HepG2 (cell line): ENCODE measurements around the gene FSCN2. TPM values are rescaled to one million over a fixed set of nuclear protein-coding genes. Genes with fewer than 3 reads are reported as not detected.
A peak's percentile ranks its signal among the peaks of the same experiment; 100 is the strongest.

ENCODE experiments used
- CBX2 ChIP-seq, 2 experiments: fragments of 200-600 bp in 1 of 2; sonication (generic); formaldehyde crosslinking in 1 of 2; IDR thresholded peaks; 2 replicates each; pipeline versions ENCODE4 v1.7.0 to v1.8.1; 2018 to 2022; ENCODE audit warnings: low read depth in 2 of 2, low read length in 1 of 2, mild to moderate bottlenecking in 1 of 2, missing genetic modification reagents in 1 of 2
- EEA1 ChIP-seq: sonication (generic); formaldehyde crosslinking; IDR thresholded peaks from 2 replicates; pipeline ENCODE4 v1.5.1; 2020; ENCODE audit warnings: mild to moderate bottlenecking, missing genetic modification reagents, borderline replicate concordance
- FOXJ3 ChIP-seq: sonication (generic); formaldehyde crosslinking; IDR thresholded peaks from 2 replicates; pipeline ENCODE4 v1.4.0; 2020; ENCODE audit warnings: missing genetic modification reagents, mild to moderate bottlenecking, borderline replicate concordance
- GMEB2 ChIP-seq: IDR thresholded peaks from 2 replicates; pipeline ENCODE4 v1.6.1; 2016; ENCODE audit warnings: missing biosample characterization, missing genetic modification reagents, low read depth
- GPN1 ChIP-seq: sonication (generic); formaldehyde crosslinking; IDR thresholded peaks from 2 replicates; pipeline ENCODE4 v1.5.1; 2020; ENCODE audit warnings: missing genetic modification reagents, borderline replicate concordance
- KDM5A ChIP-seq: fragments of 200-600 bp; sonication (generic); IDR thresholded peaks from 2 replicates; pipeline ENCODE4 v1.7.0; 2018; ENCODE audit warnings: antibody characterized with exemption, mild to moderate bottlenecking, low read length, borderline replicate concordance
- MIXL1 ChIP-seq: IDR thresholded peaks from 2 replicates; pipeline ENCODE4 v1.6.1; 2016
- RAD51 ChIP-seq: fragments of 450-650 bp; IDR thresholded peaks from 2 replicates; pipeline ENCODE4 v1.6.1; 2016; ENCODE audit warnings: borderline replicate concordance
- REXO4 ChIP-seq: sonication (generic); formaldehyde crosslinking; IDR thresholded peaks from 2 replicates; pipeline ENCODE4 v1.8.0; 2022; ENCODE audit warnings: missing genetic modification reagents, mild to moderate bottlenecking, borderline replicate concordance
- ZBTB7A ChIP-seq: sonication (generic); formaldehyde crosslinking; IDR thresholded peaks from 2 replicates; pipeline ENCODE4 v1.8.0; 2022; ENCODE audit warnings: mild to moderate bottlenecking, missing genetic modification reagents
- ZNF138 ChIP-seq: sonication (generic); formaldehyde crosslinking; IDR thresholded peaks from 2 replicates; pipeline ENCODE4 v1.5.0; 2020; ENCODE audit warnings: mild to moderate bottlenecking, low read depth, missing genetic modification reagents
- ZNF205 ChIP-seq: IDR thresholded peaks from 2 replicates; pipeline ENCODE4 v1.6.1; 2018; ENCODE audit warnings: missing biosample characterization, missing genetic modification reagents
- ZNF207 ChIP-seq: fragments of 450-650 bp; IDR thresholded peaks from 2 replicates; pipeline ENCODE4 v1.6.1; 2016; ENCODE audit warnings: antibody characterized with exemption, borderline replicate concordance
- ZNF30 ChIP-seq: sonication (generic); formaldehyde crosslinking; IDR thresholded peaks from 2 replicates; pipeline ENCODE4 v1.5.0; 2020; ENCODE audit warnings: mild to moderate bottlenecking, missing genetic modification reagents
- ZNF530 ChIP-seq: sonication (generic); formaldehyde crosslinking; IDR thresholded peaks from 2 replicates; pipeline ENCODE4 v1.5.0; 2020; ENCODE audit warnings: low read depth, mild to moderate bottlenecking, missing genetic modification reagents
- ZNF670 ChIP-seq: sonication (generic); formaldehyde crosslinking; IDR thresholded peaks from 2 replicates; pipeline ENCODE4 v1.8.0; 2022; ENCODE audit warnings: mild to moderate bottlenecking, missing genetic modification reagents, borderline replicate concordance
- ZNF777 ChIP-seq: sonication (generic); formaldehyde crosslinking; IDR thresholded peaks from 2 replicates; pipeline ENCODE4 v1.4.0; 2020; ENCODE audit warnings: missing genetic modification reagents
- ZSCAN30 ChIP-seq: sonication (generic); formaldehyde crosslinking; IDR thresholded peaks from 2 replicates; pipeline ENCODE4 v1.5.0; 2020; ENCODE audit warnings: mild to moderate bottlenecking, missing genetic modification reagents
- polyA plus RNA-seq, 8 experiments: library from polyadenylated mRNA; depleted of rRNA in 3 of 8; stranded (reverse) in 7 of 8; unstranded in 1 of 8; fragments of >200 nt; fragmentation: Illumina TruSeq in 4 of 8; extraction: Trizol in 4 of 8; gene quantifications; 2 replicates each; pipeline versions ENCODE4 v1.2.1 to v1.2.3, GENCODE V29; 2011 to 2016; ENCODE audit warnings: low read depth in 4 of 8, missing spikeins in 1 of 8, mixed read lengths in 1 of 8; ENCODE audit not compliant: insufficient read depth in 1 of 8
- total RNA-seq, 5 experiments: library from RNA; depleted of rRNA; stranded (reverse); fragments of >200 nt; fragmentation: Illumina TruSeq; extraction: Trizol; gene quantifications; 2 replicates each; pipeline ENCODE4 v1.2.3, GENCODE V29; 2016; ENCODE audit warnings: low read depth in 1 of 5
- TF ChIP-seq, protein P1 (sequence below): sonication (generic); formaldehyde crosslinking; IDR thresholded peaks from 2 replicates; pipeline ENCODE4 v1.4.0; 2020; ENCODE audit warnings: missing genetic modification reagents
- TF ChIP-seq, protein P2 (sequence below): sonication (generic); formaldehyde crosslinking; IDR thresholded peaks from 2 replicates; pipeline ENCODE4 v1.4.0; 2020; ENCODE audit warnings: missing genetic modification reagents
- TF ChIP-seq, protein P3 (sequence below): sonication (generic); formaldehyde crosslinking; IDR thresholded peaks from 2 replicates; pipeline ENCODE4 v1.4.0; 2020; ENCODE audit warnings: missing genetic modification reagents

FSCN2 gene
- total and polyA plus RNA-seq, 2 of the 13 experiments (the other 11 are each of a cell fraction or from before 2014, with no cell fraction given) = 0.09 TPM; not detected in 1

DNA sequence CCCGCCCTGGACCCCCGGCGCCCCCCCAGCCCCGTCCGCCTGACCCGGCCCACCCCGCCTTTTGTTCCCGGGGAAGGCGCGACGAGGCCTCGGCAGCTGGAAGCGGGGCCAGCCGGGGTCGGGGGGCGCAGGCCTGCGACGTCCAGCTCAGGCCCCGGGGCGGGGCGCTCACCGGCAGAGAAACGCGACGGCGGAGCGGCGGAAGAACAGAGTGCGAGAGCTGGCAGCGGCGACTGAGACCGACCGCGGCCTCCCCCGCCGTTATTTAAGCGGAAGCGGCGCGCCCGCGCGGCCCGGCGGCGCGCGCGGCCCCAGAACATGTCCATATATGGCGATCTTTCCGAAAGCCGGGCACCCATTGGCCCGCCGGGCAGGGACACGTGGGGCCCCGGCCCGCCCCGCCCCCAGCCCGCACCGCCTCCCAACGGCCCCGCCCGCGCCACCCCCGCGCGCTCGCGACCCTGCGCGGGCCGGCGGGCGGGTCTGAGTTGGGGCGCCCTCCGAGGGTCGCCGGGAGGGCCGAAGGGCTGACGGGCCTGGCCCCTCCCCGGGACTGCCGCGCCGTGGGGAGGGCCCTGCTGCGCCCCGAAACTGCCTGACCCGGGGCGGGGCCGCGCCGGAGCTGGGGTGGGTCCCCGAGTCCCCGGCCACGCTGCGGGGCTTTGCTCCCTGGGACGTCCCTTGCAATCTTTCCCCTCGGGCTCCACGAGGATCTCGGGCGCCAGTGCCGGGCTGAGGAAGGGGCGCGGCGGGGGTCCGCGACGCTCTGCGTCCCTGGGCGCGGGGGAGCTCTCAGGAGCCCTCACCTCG is 15.4 kb upstream of the FSCN2 start, which contains the start of gene ACTG1 (continued):
- TF ChIP-seq, protein P1, sequence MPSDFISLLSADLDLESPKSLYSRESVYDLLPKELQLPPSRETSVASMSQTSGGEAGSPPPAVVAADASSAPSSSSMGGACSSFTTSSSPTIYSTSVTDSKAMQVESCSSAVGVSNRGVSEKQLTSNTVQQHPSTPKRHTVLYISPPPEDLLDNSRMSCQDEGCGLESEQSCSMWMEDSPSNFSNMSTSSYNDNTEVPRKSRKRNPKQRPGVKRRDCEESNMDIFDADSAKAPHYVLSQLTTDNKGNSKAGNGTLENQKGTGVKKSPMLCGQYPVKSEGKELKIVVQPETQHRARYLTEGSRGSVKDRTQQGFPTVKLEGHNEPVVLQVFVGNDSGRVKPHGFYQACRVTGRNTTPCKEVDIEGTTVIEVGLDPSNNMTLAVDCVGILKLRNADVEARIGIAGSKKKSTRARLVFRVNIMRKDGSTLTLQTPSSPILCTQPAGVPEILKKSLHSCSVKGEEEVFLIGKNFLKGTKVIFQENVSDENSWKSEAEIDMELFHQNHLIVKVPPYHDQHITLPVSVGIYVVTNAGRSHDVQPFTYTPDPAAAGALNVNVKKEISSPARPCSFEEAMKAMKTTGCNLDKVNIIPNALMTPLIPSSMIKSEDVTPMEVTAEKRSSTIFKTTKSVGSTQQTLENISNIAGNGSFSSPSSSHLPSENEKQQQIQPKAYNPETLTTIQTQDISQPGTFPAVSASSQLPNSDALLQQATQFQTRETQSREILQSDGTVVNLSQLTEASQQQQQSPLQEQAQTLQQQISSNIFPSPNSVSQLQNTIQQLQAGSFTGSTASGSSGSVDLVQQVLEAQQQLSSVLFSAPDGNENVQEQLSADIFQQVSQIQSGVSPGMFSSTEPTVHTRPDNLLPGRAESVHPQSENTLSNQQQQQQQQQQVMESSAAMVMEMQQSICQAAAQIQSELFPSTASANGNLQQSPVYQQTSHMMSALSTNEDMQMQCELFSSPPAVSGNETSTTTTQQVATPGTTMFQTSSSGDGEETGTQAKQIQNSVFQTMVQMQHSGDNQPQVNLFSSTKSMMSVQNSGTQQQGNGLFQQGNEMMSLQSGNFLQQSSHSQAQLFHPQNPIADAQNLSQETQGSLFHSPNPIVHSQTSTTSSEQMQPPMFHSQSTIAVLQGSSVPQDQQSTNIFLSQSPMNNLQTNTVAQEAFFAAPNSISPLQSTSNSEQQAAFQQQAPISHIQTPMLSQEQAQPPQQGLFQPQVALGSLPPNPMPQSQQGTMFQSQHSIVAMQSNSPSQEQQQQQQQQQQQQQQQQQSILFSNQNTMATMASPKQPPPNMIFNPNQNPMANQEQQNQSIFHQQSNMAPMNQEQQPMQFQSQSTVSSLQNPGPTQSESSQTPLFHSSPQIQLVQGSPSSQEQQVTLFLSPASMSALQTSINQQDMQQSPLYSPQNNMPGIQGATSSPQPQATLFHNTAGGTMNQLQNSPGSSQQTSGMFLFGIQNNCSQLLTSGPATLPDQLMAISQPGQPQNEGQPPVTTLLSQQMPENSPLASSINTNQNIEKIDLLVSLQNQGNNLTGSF (CRISPR knock-in tag) = 0 out of 2 replicates have a peak, but pooled peaks have one; percentile 52
- TF ChIP-seq ZNF207 (no peak), GMEB2 (CRISPR knock-in tag) (no peak), ZNF530 (CRISPR knock-in tag) (no peak), GPN1 (CRISPR knock-in tag) (0 out of 2 replicates have a peak, but pooled peaks have one; percentile 35), ZNF670 (CRISPR knock-in tag) (peak; percentile 83; the same call in 1 of the 2 replicates), ZNF30 (CRISPR knock-in tag) (no peak), CBX2 (IDR thresholded peaks at IDR 0.05; ENCODE audit: low read depth, low read length) (no peak), CBX2 (CRISPR knock-in tag; IDR thresholded peaks at IDR 0.05; ENCODE audit: low read depth) (no peak), REXO4 (CRISPR knock-in tag) (no peak), MIXL1 (CRISPR knock-in tag) (no peak), EEA1 (CRISPR knock-in tag) (peak; percentile 94; the same call in 1 of the 2 replicates), ZSCAN30 (CRISPR knock-in tag) (no peak), ZNF138 (CRISPR knock-in tag) (peak; percentile 35; the same call in 1 of the 2 replicates), ZNF777 (0 out of 2 replicates have a peak, but pooled peaks have one; percentile 56), ZBTB7A (no peak; the same call in 1 of the 2 replicates), RAD51 (no peak), FOXJ3 (CRISPR knock-in tag) (no peak), ZNF205 (CRISPR knock-in tag) (0 out of 2 replicates have a peak, but pooled peaks have one; percentile 48), KDM5A (peak; percentile 31; the same call in 1 of the 2 replicates)
- TF ChIP-seq, protein P2, sequence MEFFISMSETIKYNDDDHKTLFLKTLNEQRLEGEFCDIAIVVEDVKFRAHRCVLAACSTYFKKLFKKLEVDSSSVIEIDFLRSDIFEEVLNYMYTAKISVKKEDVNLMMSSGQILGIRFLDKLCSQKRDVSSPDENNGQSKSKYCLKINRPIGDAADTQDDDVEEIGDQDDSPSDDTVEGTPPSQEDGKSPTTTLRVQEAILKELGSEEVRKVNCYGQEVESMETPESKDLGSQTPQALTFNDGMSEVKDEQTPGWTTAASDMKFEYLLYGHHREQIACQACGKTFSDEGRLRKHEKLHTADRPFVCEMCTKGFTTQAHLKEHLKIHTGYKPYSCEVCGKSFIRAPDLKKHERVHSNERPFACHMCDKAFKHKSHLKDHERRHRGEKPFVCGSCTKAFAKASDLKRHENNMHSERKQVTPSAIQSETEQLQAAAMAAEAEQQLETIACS (CRISPR knock-in tag) = peak; percentile 95
- TF ChIP-seq, protein P3, sequence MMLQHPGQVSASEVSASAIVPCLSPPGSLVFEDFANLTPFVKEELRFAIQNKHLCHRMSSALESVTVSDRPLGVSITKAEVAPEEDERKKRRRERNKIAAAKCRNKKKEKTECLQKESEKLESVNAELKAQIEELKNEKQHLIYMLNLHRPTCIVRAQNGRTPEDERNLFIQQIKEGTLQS = no peak; the same call in 1 of the 2 replicates
